DMS79 treated with DMSO at 0.1 percent for 48 hours (cell line): ENCODE results near the gene SNRNP200.

Experiments
- DNase-seq: peaks from one replicate; lab custom pipeline; 2025; lab: John Stamatoyannopoulos, UW

SNRNP200 gene

DNA sequence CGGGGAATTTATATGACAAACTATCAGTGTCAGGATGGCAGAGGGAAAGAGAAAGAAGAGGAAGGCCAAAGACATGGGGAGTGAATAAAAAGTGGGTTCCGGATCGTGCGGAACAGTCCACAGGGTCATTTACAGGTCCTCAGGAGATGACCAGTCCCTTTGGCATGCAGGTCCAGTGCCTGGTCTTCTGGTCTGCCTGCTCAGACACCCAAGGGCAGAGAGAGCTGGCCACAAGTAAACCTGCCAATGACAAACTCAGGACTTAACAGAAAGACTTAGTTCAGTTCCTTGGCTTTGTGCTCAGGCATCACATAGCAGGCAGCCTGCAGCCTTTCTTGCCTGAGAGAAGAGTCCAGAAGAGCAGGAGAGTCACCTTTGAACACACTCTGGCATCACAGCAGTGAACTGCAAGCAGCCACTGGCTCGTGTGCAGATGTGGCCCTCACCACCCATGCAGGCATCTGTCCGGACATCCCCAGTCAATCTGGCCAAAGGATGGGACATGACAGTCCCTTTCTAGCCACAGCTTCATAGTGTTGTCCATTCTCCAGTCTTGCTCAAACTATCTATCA is 53.5 kb downstream of the SNRNP200 start:
- DNase-seq: no peak

DNA sequence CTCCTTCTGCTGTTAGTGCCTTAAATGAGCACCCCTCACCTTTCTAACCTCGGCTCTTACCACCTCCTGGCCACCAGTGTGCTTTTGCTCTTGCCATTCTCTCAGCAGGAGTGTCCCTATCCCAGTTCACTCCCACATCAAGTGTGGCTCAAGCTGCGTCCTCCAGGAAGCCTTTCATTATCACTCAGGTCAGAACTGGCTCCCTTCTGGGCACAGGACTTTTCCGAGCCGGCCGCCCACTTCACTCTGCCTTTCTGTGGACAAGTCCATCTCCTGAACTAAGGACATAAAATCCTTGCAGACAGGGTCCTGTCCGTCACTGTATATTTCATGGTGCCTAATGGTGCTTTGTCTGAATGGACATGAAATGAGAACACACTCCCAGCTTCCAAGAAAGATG is 55.2 kb downstream of the SNRNP200 start:
- DNase-seq: no peak

DNA sequence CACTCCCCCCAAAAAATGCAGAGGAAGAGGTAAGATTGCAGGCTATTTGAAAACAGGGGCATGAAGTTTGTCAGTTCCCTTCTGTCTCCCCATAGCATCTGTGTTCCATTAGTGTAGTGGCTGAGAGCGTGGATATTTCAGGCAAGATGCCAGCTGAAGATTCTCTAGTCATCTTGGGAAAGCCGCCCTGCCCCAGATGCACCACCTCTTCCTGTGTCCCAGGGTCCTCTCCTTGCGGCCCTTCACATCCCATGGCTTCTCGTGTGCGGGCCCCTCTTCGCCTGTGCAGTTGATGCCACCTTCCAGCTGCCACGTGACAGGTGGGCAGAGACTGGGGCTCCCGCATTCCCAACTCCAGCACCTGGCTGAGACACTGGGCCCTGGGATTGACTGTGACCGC is 55.7 kb downstream of the SNRNP200 start:
- no peak for DNase-seq

DNA sequence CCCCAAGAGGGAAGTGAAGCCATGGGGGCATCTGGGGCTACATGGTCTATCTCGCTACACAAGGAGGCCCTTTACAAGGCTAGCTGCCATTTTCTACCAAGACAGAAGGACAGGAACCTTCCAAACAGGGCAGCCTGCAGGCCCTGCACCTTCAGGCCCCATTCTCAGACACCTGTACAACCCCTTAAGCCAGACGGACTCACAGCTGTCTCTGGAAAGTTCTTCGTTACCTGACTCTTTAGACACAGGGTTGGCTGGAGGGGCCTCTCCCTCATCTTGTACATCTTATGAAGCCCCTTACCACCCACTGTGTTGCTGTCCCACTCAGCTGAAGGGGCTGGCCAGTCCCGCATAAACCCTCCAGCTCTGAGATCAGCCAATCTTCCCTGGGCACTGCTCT is 56.7 kb downstream of the SNRNP200 start:
- DNase-seq: no peak

DNA sequence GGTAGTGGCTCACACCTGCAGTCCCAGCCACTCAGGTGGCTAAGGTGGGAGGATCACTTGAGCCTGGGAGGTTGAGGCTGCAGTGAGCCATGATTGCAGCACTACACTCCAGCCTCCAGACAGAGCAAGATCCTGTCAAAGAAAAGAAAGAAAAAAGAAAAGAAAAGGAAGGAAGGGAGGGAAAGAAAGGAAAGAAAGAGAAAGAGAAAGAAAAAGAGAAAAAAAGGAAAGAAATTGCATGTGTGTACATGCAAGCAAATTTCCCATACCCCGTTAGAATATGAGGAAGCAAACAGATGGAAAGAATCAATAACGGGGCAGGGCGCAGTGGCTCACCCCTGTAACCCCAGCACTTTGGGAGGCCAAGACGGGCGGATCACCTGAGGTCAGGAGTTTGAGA is 57.5 kb downstream of the SNRNP200 start:
- DNase-seq: no peak

DNA sequence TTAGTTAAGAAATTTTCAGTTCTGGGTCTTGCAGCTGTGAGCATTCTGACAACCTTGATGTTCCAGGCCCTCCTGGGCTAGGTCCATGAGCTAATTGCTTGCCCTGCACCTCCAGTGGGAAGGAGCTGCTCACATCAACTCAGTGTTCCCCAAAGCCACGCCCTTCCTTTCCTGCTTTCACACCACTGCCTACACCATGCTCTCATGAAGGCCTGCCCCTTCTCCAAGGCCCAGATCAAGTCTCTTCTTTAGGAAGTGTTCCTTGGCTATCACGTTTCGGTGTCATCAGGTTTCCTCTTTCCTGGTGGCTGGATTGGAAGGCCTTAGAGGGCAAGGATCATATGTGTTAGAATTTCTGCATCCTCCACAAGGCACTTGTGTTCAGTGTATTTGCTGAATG is 58.3 kb downstream of the SNRNP200 start:
- DNase-seq: no peak

DNA sequence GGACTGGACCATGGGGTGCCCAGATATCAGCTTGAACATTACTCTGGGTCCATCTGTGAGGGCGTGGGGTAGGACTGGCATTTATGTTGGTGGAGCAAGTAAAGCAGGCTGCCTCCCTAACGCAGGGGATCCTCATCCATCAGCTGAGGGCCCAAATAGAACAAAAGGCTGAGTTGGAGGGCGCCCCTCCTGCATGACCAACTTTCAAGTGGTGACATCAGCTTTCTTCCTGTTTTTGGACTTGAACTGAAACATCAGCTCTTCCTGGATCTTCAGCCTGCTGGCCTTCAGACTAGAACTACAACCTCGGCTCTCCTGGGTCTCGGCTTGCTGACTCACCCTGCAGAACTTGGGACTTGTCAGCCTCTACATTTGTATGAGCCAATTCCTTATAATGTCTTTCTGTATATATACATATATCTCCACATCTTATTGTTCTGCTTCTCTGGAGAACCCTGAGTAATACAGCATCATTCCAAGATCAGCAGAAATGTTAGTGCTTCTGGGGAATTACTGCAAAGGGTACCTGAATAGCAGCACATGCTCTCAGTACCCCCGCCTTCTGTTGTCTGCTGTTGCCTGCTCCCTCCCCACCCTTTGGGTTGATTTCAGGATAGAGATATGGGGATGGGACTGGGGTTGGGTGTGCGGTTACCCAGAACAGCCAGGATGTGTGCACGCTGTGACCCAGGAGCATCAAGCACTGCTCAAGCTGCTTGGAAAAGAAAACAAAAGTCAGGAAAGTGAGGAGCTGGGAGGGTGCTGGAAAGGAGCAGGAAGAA is 59.5 kb downstream of the SNRNP200 start:
- no peak for DNase-seq

DNA sequence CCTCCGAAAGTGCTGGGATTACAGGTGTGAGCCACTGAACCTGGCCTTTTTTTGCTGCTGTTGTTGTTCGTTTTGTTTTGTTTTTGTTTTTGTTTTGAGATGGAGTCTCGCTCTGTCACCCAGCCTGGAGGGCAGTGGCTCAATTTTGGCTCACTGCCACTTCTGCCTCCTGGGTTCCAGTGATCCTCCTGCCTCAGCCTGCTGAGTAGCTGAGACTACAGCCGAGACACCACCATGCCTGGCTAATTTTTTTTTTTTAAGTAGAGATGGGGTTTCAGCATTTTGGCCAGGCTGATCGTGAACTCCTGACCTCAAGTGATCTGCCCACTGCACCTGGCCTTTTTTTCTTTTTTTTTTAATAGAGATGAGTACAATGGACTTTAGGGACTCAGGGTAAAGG is 61.5 kb downstream of the SNRNP200 start:
- no peak for DNase-seq

DNA sequence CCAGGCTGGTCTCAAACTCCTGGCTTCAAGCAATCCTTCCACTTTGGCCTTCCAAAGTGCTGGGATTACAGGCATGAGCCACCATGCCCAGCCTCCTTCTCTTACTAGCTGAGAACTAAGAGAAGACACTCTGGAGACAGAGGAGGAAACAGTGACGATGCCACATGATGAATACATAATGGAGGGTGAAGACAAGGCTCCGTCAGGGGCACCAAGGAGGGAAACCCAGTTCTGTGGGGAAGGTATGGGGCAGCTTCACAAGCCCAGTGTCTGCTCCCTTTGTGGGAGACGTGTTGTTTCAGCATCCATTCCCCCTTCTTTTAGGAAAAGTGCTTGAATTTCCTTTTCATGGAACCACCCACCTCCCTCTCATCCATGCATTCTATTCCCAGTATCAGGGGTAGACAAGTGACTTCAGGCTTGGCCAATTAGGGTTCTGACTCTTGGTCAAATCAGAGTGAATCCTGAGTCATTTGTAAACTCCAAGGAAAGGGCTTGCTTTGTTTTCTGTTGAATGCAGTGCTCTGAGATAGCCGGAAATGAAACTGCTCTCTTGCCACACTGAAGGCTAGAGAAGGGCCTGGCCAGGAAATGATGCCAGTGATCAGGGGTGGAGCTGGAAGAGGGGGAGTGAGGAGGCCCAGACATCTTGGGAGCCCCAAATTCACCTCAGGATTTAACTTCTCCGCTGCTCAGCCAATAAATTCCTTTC is 63.3 kb downstream of the SNRNP200 start:
- no peak for DNase-seq

DNA sequence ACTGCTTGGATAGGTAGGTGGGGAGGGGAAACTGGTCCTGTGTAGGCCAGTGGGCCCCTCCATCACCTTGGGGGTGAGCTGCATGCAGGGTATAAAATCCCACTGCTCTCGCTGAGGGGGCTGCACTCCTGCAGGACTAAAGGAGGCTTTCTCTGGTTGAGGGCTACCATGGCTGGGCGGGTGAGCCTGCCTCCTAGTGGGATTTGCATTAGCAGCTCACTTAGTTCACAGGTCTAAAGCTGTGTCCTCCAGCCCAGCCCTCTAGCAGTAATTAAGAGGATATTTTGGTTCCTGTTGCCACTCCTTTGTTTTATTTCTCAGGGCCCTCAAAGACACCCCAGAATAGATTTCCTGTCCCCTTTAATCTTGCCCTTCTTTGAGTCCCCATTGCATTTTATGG is 64.1 kb downstream of the SNRNP200 start:
- no peak for DNase-seq

DNA sequence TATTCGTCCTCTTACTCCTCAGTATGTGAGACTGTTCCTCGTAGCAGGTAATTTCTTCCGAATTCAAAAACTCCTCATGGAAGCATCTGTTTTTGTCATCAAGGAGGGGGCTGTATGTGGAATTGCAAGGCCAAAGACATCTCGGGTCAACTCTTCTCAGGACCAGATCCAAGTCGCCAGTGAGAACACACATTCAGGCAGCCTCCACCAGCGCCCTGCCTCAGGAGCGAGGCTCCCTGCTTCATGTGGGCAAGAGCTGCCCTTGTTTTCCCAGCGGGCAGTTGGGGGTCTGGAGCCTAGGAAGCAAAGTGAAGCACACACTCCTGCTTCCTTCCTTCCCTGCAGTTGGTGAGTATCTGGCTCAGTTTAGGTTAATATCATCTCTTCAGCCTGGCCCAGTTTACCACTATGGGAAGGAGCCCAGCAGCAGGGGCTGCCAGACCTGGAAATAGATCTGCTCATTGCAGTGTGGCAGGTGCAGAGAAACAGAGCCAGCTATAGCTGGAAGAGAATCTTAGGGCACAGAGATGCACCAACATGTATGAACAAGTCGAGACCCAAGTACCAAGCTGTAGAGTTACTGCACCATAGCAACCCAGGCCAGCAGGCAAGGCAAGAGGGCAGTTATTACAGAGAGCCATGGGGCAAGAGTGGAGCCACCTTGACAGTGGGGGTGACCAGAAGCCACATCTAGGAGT is 64.9 kb downstream of the SNRNP200 start:
- peak; percentile 92 for DNase-seq

DNA sequence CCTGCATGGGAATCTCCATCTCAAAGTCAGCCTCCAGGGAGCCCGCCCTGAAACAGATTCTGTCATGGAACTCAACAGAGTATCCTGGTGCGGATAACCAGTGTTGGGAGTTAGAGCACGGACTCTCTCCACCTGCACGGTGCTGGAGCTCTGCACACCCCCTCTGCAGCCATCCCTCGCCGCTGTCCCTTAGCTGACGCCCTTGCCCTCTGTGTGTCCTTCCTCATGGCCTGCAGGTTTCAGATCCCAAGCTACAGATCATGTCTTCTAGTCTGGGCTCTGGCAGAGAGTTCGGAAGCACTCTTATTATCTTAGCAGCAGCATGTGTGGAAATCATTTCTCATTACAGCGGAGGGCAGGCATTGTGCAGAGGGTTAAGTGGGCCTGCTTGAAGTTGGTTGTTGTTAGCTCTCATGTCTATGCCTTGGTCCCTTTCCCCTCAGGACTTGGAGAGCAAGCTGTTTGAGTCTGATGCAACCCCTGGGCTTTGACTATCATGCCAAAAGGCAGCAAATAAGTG is 65.5 kb downstream of the SNRNP200 start:
- peak; percentile 41 for DNase-seq

DNA sequence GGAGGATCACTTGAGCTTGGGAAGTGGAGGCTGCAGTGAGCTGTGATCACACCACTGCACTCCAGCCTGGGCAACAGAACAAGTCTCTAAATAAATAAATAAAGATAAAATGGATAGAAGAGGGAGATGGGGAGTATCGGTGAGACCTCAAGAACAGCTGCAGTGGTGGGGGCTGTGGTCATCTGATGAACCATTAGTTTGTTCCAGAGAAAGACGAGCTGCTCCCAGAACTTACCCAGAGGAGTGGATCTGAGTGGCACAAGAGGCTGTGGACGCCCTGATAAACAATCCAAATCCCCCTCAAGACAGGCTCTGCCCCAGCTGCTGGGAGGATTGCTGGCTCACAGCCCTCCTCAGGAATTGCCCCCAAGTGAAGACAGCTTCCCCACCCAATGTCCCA is 66.3 kb downstream of the SNRNP200 start:
- peak; percentile 46 for DNase-seq

DNA sequence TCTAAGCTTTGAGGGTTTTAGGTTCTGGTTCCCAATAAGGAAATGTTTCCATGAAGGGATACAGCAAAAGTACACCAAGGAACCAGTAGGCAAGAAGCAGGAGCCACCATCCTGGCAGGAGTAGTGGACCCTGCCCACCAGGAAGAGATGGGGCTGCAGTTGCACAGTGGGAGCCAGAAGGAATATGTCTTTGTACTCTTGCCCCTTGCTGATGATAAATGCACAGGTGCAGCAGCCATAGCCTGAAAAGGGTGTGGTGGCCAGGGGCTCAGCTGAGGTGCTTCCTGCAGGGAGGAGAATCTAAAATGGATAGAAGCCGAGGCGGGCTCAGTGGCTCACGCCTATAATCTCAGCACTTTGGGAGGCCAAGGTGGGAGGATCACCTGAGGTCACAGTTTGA is 67.1 kb downstream of the SNRNP200 start:
- no peak for DNase-seq

DNA sequence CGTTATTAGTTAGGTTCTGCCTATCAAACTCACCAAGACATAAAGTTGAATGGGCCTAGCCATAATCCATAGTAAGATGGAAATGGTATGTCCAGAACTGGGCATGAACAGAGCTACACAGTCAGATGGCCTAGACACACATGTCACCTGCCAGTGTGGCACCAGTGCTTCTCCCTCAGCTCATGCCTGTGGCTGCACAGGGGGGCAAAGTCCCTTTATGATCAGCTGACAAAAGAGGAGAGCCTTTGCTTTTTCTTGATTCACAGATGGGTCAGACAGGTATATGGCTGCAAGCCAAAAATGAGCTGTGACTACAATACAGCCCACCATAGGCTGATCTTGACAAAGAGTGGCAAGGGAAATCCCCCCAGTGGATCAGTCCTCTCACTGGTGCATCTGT is 68.5 kb downstream of the SNRNP200 start:
- no peak for DNase-seq

DNA sequence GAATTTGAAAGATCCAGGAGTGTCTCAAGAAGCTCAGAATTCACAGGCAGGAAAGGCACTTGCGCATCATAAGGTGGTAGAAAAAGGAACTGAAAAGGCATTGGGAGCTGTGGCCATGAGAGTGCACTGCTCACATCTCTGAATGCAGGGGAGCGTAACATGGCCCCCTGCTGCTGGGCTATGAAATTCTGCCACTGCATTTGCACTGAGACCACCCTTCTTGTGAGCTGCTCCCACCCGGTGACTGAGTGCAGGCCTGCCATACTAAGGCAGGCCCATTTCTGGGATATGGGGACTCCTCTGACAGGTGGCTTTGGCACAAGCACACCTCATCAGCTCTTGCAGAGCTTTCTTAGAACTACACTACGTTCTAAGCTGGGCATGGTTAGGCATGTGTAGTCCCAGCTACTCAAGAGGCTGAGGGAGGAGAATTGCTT is 71.4 kb downstream of the SNRNP200 start:
- DNase-seq: no peak

DNA sequence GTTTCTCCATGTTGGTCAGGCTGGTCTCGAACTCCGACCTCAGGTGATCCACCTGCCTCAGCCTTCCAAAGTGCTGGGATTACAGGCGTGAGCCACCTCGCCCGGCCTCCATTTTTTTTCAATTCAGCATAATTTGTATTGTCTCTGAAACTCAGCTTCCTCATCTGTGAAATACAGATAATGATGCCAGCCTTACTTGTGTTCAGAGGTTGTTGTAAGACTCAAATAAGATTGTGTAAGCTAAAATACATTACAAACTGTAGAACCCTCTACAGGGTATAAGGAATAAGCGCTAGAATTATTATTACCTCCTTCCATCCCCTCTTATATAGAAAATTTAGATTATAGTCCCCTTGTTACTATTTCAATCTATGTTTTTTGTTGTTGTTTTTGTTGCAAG is 71.9 kb downstream of the SNRNP200 start:
- DNase-seq: no peak

DNA sequence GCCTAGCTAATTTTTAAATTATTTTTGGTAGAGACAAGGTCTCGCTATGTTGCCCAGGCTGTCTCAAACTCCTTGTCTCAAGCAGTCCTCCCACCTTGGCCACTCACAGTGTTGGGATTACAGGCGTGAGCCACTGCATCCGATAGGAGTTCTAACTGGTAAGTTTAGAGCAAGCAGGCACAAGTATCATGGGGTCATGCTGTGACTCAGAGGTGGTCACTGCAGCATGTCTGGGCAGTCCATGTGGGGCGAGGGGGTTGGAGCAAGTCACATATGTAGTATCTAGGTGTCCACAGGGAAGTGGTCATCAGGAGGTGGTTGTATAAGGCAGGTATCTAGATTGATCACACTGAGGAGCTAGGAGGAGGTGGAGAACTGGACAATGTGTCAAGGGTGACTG is 74.0 kb downstream of the SNRNP200 start:
- DNase-seq: no peak

DNA sequence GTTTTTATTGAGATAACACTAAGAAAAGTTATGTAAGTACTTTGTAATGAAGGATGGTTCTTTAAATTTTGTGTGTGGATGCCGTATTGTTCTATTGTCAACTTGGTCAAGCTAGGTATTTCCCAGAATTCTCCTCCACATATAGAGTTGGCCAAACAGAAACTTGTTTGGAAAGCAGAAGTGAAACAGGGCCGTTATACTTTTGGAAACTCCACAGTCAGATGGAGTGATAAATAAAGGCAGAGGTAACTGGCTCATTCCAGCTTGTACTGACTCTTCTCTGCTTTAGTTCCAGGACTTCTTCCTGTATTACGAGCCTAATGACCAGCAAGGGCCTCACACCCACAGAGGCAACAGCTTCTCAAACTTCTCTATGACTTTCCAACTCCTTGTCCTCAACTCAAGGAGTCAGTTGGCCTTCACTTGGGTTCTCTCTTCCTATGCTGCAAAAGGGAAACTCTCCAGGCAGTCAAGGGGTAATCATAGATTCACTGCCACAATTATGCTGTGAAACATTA is 80.3 kb downstream of the SNRNP200 start:
- no peak for DNase-seq
